ENCODE data around the gene TNNC1.

DNA sequence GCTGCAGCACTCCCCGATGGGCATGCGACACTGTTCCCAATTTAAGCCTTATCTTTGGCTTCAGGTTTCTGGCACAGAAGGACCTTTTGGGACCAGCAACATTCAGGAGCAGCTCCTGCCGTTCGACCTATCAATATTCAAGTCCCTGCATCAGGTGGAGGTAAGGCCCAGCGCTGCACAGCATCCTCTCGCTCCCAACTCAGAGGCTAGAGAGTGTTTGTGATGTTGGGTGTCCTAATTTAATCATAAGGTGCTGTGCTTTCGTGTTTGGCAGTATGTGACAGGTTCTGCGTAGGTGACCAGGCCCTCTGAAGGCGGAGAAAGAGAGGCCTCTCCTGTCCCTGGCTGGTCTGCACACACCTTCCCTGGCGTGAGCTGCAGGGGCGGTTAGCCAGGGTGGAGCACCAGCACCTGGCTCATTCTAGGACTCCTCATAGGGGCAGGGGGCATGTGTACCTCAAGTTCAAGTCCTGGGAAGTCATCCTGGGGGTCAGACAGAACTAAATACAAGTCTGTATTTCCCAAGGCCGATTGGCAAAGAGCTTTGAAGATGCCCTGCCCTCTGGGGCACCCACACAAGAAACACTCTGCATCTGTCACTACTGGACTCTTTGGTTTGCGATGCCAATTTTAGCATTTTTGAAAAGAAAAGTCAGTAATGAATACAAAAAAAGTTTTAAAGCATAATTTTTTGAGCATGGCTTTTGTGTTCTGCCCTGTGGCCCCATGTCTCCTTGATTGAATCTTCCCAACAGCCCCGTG, 18.6 kb upstream of the TNNC1 start:
- no peak for TF ChIP-seq POLR2A (IDR thresholded peaks at IDR 0.05; ENCODE audit: low read depth, low read length)
- no peak for TF ChIP-seq POLR2AphosphoS5 (IDR thresholded peaks at IDR 0.05; ENCODE audit: low read depth, low read length)
- no peak for TF ChIP-seq TAF1 (IDR thresholded peaks at IDR 0.05; ENCODE audit: low read depth, low read length)
- no peak for TF ChIP-seq PAX5 (IDR thresholded peaks at IDR 0.05; ENCODE audit: insufficient read depth, low read length, severe bottlenecking)
- TF ChIP-seq SPI1 (IDR thresholded peaks at IDR 0.05; ENCODE audit: low read depth, low read length): no peak
